Activated gamma-delta T cell (primary cell): ENCODE data around the gene CD80.

Source experiments
- DNase-seq: peaks from one replicate; lab custom pipeline; 2025; lab: John Stamatoyannopoulos, UW

CD80 gene

DNA sequence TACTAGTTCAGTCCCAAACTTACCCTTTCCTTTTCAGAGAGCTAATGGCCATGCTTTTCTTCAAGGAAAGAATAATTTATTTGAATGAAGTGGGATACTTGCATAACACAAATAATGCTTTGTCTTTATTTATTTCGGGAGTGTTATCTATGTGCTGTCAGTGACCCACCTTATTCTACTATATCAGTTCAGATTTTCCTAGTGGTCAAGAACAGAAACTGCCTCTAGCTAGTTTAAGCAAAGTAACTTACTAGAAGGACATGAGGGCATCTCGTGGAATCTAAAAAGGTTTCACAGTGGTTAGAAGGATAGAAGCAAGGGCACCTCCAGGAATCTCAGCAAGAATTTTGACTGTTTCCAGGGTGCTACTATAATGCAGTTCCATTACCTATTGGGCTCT, 64.8 kb downstream of the CD80 start:
- DNase-seq = no peak

GRCh38 chr3:119492810-119493209, 66.6 kb downstream of the CD80 start:
- DNase-seq = no peak

DNA sequence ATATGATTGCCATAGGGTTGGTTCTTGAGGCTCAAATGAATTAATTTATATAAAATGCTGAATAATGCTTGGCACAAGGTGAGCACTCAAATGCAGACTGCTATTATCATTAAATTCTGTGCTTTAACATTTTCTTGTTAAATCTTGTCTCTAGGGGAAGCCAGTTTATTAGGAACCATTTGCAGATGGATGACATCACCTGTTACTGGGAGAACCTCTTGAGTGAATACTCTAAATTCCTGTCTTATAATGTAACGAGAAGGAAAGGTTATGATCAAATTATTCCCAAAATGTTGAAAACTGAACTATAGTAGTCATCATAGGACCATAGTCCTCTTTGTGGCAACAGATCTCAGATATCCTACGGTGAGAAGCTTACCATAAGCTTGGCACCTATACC, 67.3 kb downstream of the CD80 start:
- DNase-seq = no peak

DNA sequence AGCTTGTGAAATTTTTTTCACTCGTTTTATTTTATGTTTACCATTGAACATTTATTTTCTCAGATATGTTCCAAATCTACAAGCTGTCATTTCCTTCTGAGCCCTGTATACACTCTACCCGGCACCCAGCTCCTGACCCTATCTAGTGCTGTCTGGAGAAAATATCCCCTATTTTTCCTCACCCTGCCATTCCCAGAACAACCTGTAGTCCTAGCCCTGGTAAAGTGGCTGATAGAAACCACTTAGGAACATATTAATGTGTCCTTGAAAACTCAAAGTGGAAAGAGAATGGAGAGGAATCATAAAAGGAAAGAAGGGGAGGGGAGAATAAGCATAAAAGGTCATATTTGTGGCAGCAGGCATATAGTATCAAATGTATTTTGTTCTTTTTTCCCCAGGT, 69.3 kb downstream of the CD80 start:
- no peak for DNase-seq

DNA sequence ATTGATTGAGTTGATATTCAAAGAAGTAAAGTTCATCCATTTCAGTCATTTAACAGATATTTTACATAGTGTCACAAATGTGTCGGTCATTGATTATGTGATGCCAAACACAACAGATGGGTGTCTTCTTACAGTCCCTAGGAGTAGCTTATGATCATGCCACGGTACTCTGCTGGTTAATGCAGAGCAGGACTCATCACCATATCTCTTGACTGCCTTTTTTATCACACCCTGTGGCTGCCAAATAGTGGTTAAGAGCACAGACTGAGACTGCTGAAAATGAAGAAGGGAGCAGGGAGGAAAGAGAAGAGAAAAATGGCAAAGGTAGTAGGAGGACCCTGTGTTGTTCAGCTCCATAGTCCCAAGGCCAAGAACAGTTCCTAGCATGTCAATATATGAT, 73.9 kb downstream of the CD80 start:
- DNase-seq = no peak

DNA sequence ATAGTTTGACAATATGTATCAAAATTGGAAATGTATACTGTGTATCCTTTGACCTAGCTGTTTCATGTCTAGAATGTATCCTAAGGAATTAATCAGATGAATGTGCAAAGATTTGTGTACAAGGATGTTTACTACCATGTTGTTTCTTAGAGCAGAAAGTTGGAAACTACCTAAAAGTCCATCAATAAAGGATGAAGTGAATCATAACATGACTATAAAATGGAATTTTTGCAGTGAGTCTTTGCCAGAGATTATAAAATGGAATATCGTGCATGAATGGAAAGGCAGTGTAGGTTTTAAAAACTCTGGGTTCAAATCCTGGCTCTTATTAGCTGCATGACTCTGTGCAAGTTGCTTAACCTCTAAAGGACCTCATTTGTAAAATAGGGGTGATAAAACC, 76.3 kb downstream of the CD80 start:
- DNase-seq = no peak

- DNase-seq = no peak
Measured at GRCh38 chr3:119481079-119481478, 78.3 kb downstream of the CD80 start.
